Chondrocyte (in vitro differentiated cells): ENCODE data around the gene IREB2. TPM values are rescaled to one million over a fixed set of nuclear protein-coding genes. Genes with fewer than 3 reads are reported as not detected.

Experiments used
- DNase-seq: peaks from one replicate; pipeline ENCODE4 v3.0.0; 2021; ENCODE audit warnings: mixed read lengths, low spot score
- H3K27ac Mint-ChIP-seq: one replicate; pipeline ENCODE4 v1.8.0; 2021; ENCODE audit warnings: mild to moderate bottlenecking, moderate library complexity, mixed read lengths; ENCODE audit not compliant: unreplicated experiment
- H3K27me3 Mint-ChIP-seq: 2 replicates; pipeline ENCODE4 v1.8.0; 2021; ENCODE audit warnings: low read depth, mixed read lengths
- H3K36me3 Mint-ChIP-seq: 2 replicates; pipeline ENCODE4 v1.8.0; 2021; ENCODE audit warnings: low read depth, mixed read lengths
- H3K4me1 Mint-ChIP-seq: 2 replicates; pipeline ENCODE4 v1.8.0; 2021; ENCODE audit warnings: low read depth, mild to moderate bottlenecking, mixed read lengths
- H3K4me3 Mint-ChIP-seq: one replicate; pipeline ENCODE4 v1.8.0; 2021; ENCODE audit warnings: mild to moderate bottlenecking, moderate library complexity, mixed read lengths; ENCODE audit not compliant: unreplicated experiment
- H3K9me3 Mint-ChIP-seq: 2 replicates; pipeline ENCODE4 v1.8.0; 2021; ENCODE audit warnings: low read depth, mixed read lengths
- long read RNA-seq: library from polyadenylated mRNA; stranded (forward); transcript quantifications from one replicate; pipeline ENCODE4 v2.0.0, GENCODE V29; 2021
- total RNA-seq: library from RNA; stranded (reverse); gene quantifications from 3 replicates; pipeline ENCODE4 v1.2.1, GENCODE V29; 2021
- TF ChIP-seq, protein P1 (sequence below): fragments of 200-600 bp; sonication (generic); IDR thresholded peaks from 2 replicates; pipeline ENCODE4 v1.5.0; 2021; ENCODE audit warnings: antibody characterized with exemption, mild to moderate bottlenecking, moderate library complexity

The IREB2 gene, protein sequence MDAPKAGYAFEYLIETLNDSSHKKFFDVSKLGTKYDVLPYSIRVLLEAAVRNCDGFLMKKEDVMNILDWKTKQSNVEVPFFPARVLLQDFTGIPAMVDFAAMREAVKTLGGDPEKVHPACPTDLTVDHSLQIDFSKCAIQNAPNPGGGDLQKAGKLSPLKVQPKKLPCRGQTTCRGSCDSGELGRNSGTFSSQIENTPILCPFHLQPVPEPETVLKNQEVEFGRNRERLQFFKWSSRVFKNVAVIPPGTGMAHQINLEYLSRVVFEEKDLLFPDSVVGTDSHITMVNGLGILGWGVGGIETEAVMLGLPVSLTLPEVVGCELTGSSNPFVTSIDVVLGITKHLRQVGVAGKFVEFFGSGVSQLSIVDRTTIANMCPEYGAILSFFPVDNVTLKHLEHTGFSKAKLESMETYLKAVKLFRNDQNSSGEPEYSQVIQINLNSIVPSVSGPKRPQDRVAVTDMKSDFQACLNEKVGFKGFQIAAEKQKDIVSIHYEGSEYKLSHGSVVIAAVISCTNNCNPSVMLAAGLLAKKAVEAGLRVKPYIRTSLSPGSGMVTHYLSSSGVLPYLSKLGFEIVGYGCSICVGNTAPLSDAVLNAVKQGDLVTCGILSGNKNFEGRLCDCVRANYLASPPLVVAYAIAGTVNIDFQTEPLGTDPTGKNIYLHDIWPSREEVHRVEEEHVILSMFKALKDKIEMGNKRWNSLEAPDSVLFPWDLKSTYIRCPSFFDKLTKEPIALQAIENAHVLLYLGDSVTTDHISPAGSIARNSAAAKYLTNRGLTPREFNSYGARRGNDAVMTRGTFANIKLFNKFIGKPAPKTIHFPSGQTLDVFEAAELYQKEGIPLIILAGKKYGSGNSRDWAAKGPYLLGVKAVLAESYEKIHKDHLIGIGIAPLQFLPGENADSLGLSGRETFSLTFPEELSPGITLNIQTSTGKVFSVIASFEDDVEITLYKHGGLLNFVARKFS
- 54.0 to 56.1 TPM (median 54.3 TPM) in 3 replicates for total RNA-seq
- long read RNA-seq, full-length matches to known transcripts = 4 of 11 reads
- long read RNA-seq, partial matches to known transcripts = 2 of 11 reads
- long read RNA-seq, other reads (novel, unspliced or antisense) = 5 of 11 reads

DNA sequence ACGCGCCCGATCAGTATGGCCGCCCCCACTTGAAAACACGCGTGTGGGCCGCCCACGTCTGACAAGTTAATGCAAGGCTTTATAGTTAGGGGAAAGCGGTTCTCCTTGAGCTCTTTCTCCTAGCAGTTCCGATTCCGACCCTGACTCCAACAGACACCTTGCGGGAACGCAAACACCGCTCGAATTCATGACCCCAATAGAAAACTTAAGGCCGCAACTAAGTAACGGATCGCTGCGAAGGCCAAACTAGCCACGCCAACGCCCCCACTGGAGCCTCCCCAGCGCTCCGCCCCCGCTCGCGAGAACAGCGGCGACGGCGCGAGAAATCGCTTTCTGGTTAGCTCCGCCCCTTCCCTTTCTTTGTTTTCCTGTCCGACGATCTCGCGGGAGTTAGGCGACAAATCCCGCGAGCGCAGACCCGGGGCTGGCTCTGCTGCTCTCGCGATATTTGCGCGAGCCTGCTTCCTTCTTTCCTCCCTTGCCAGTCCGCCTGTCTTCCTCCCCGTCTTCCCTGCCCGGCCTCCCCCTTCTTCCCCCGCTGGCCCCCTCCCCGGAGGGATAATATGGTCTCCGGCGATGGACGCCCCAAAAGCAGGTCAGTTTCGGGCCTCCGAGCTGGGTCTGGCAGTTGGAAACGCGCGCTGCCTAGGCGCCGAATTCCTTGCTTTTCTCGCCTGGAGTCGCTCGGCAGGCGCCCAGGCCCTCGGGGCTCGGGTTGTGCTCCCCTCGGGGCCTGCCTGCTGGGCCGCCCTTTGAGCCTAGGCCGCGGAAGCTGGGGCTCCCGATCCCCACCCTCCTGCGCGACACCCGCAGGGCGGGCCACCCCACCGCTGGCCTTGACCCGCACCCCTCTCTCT, at the start of gene IREB2:
Gene IREB2, plus strand, starts transcription at position 455 of the 857 bp plus-strand sequence. Its CDS starts 122 bp downstream, at position 577.
- Mint-ChIP-seq H3K36me3 (peaks cover 3% of the 10 kb centered on the region), H3K9me3 (no peaks in the 10 kb centered on the region), H3K27ac (peak within 1 kb of the TSS; percentile 96), H3K4me1 (peaks cover 35% of the 10 kb centered on the region), H3K27me3 (peaks cover 4% of the 10 kb centered on the region), H3K4me3 (peak within 1 kb of the TSS; percentile 84)
- peak; percentile 97 for DNase-seq
- TF ChIP-seq, protein P1, sequence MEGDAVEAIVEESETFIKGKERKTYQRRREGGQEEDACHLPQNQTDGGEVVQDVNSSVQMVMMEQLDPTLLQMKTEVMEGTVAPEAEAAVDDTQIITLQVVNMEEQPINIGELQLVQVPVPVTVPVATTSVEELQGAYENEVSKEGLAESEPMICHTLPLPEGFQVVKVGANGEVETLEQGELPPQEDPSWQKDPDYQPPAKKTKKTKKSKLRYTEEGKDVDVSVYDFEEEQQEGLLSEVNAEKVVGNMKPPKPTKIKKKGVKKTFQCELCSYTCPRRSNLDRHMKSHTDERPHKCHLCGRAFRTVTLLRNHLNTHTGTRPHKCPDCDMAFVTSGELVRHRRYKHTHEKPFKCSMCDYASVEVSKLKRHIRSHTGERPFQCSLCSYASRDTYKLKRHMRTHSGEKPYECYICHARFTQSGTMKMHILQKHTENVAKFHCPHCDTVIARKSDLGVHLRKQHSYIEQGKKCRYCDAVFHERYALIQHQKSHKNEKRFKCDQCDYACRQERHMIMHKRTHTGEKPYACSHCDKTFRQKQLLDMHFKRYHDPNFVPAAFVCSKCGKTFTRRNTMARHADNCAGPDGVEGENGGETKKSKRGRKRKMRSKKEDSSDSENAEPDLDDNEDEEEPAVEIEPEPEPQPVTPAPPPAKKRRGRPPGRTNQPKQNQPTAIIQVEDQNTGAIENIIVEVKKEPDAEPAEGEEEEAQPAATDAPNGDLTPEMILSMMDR = no peak

GRCh38 chr15:78388865-78389264, 49.2 kb upstream of the IREB2 start:
- H3K4me1 Mint-ChIP-seq = peaks cover 6% of the 10 kb centered on the region
- TF ChIP-seq, protein P1 = no peak
- peak; percentile 34 for DNase-seq
- H3K27me3 Mint-ChIP-seq = peaks cover 27% of the 10 kb centered on the region
- no peak overlapping the region for H3K4me3 Mint-ChIP-seq
- H3K27ac Mint-ChIP-seq = no peak overlapping the region
- H3K9me3 Mint-ChIP-seq = no peaks in the 10 kb centered on the region
- no peaks in the 10 kb centered on the region for H3K36me3 Mint-ChIP-seq

DNA sequence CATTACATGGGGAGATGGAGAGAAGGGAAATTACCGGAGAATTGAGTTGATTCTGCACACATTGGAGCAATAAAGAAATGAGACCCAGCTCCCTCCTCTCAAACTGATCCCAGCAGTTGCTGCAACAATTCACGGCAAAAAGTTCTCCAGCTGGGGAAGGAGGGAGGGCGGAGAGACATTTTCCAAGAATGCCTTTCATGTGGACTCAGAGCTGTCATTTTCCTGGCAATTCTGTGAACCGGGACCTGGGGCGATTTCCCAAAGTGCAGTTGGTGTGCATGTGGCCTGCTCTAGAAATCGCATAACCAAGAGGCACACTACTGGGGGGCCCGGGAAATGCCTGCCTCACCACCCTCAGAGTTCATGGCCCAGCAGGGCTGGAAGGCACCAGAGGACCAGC, 48.7 kb upstream of the IREB2 start:
- Mint-ChIP-seq H3K4me3 (no peak overlapping the region), H3K9me3 (no peaks in the 10 kb centered on the region), H3K36me3 (no peaks in the 10 kb centered on the region), H3K4me1 (peaks cover 6% of the 10 kb centered on the region), H3K27ac (no peak overlapping the region), H3K27me3 (peaks cover 25% of the 10 kb centered on the region)
- TF ChIP-seq, protein P1 = no peak
- peak; percentile 34 for DNase-seq

GRCh38 chr15:78389738-78390137, 48.3 kb upstream of the IREB2 start:
- no peak overlapping the region for H3K27ac Mint-ChIP-seq
- no peak for DNase-seq

More at GRCh38 chr15:78389738-78390137, 48.3 kb upstream of the IREB2 start:
- Mint-ChIP-seq H3K36me3 (no peaks in the 10 kb centered on the region), H3K4me3 (no peak overlapping the region), H3K27me3 (peaks cover 20% of the 10 kb centered on the region), H3K9me3 (no peaks in the 10 kb centered on the region), H3K4me1 (peaks cover 6% of the 10 kb centered on the region)
- TF ChIP-seq, protein P1 = no peak
